Measurements from ENCODE around the gene GSTA4.
"Not testable (repeated sequence)": the region's sequence is repeated elsewhere in the genome, so short reads cannot be mapped to it uniquely, and the experiment has no call there.

The GSTA4 gene
- 0 to 6.2 (median 1.7) reads per million in 9 experiments for total RNA-seq

GRCh38 chr6:52995089-52995912 lies at the start of gene GSTA4:
Gene GSTA4 (minus strand): TSS chr6:52995284. CDS start chr6:52994243, 1,041 bp downstream.
- Mint-ChIP-seq H3K4me1 (ENCODE audit: low read depth in 2 of 2) (peaks cover 25 to 27% of the 10 kb centered on the region in 2 donors), H3K4me3 (peak within 1 kb of the TSS; percentile 81 to 90), H3K27ac (peak within 1 kb of the TSS; percentile 100), H3K36me3 (ENCODE audit: insufficient read depth) (peaks cover 27% of the 10 kb centered on the region)
- ATAC-seq (replicated peaks) (peak; percentile 92), DNase-seq (peak; percentile 84 to 90 (median 88))
- not testable (repeated sequence) for H3K27me3 Mint-ChIP-seq, H3K9me3 Mint-ChIP-seq

DNA sequence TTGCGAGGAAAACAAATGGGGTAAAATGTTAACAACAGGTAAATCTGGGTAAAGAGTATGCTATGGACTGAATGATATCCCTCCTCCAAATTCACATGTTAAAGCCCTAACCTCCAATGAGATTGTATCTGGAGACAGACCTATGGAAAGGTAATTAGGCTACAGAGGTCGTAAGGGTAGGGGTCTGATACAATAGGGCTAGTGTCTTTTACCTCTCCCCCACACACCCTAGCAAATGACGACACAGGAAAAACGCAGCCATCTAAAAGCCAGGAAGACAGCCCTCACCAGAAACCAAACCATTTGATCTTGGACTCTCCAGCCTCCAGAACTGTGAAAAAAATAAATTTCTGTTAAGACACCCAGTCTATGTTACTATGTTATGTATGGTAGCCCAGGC lies 49.5 kb upstream of the GSTA4 start:
- peaks cover 17 to 20% of the 10 kb centered on the region in 2 donors for H3K4me1 Mint-ChIP-seq (ENCODE audit: low read depth in 2 of 2)
- H3K36me3 Mint-ChIP-seq (ENCODE audit: insufficient read depth): peaks cover 5% of the 10 kb centered on the region
- H3K27me3 Mint-ChIP-seq: no peaks in the 10 kb centered on the region
- H3K27ac Mint-ChIP-seq: no peak overlapping the region
- ATAC-seq (replicated peaks): no peak
- no peak for DNase-seq
- H3K4me3 Mint-ChIP-seq: no peak overlapping the region
- H3K9me3 Mint-ChIP-seq: no peaks in the 10 kb centered on the region

- ATAC-seq (replicated peaks): no peak
- Mint-ChIP-seq H3K4me1 (ENCODE audit: low read depth in 2 of 2) (peaks cover 15 to 16% of the 10 kb centered on the region in 2 donors), H3K27me3 (no peaks in the 10 kb centered on the region), H3K27ac (no peak overlapping the region), H3K9me3 (no peaks in the 10 kb centered on the region), H3K36me3 (ENCODE audit: insufficient read depth) (peaks cover 9% of the 10 kb centered on the region), H3K4me3 (no peak overlapping the region)
- DNase-seq: no peak
Observed at GRCh38 chr6:53044071-53044470, 49.0 kb upstream of the GSTA4 start.

- peaks cover 11% of the 10 kb centered on the region in 2 donors for H3K4me1 Mint-ChIP-seq (ENCODE audit: low read depth in 2 of 2)
- ATAC-seq (replicated peaks): no peak
Observed at GRCh38 chr6:53043581-53043980, 48.5 kb upstream of the GSTA4 start.

GRCh38 chr6:53042112-53042511 lies 47.0 kb upstream of the GSTA4 start:
- no peak for DNase-seq

More at GRCh38 chr6:53043581-53043980, 48.5 kb upstream of the GSTA4 start:
- H3K4me3 Mint-ChIP-seq: no peak overlapping the region
- peaks cover 9% of the 10 kb centered on the region for H3K36me3 Mint-ChIP-seq (ENCODE audit: insufficient read depth)
- DNase-seq: no peak
- H3K27me3 Mint-ChIP-seq: no peaks in the 10 kb centered on the region
- no peak overlapping the region for H3K27ac Mint-ChIP-seq
- no peaks in the 10 kb centered on the region for H3K9me3 Mint-ChIP-seq

DNA sequence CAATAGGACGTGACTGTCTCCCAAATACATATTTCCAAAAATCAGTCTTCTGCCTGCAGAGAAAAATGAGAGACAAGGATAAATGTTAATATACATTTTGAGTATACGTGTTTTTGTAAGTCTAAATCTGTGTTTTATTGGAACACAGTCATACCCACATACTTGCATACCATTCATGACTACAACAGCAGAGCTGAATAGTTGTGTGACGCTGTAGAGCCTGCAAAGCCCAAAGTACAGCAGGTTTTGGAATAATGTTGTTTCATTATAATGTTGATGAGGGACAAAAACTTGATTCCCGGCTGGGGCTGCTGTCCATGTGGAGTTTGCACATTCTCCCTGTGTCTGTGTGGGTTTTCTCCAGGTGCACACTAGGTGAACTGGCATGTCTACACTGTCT lies 46.3 kb upstream of the GSTA4 start:
- Mint-ChIP-seq H3K27ac (no peak overlapping the region), H3K4me1 (ENCODE audit: low read depth in 2 of 2) (no peaks in the 10 kb centered on the region), H3K36me3 (ENCODE audit: insufficient read depth) (peaks cover 7% of the 10 kb centered on the region), H3K27me3 (no peaks in the 10 kb centered on the region), H3K4me3 (no peak overlapping the region), H3K9me3 (no peaks in the 10 kb centered on the region)
- ATAC-seq (replicated peaks) (no peak), DNase-seq (no peak)

More at GRCh38 chr6:53042112-53042511, 47.0 kb upstream of the GSTA4 start:
- Mint-ChIP-seq H3K4me1 (ENCODE audit: low read depth in 2 of 2) (no peaks in the 10 kb centered on the region), H3K4me3 (no peak overlapping the region), H3K9me3 (no peaks in the 10 kb centered on the region), H3K36me3 (ENCODE audit: insufficient read depth) (peaks cover 7% of the 10 kb centered on the region), H3K27ac (no peak overlapping the region), H3K27me3 (no peaks in the 10 kb centered on the region)
- ATAC-seq (replicated peaks): no peak

DNA sequence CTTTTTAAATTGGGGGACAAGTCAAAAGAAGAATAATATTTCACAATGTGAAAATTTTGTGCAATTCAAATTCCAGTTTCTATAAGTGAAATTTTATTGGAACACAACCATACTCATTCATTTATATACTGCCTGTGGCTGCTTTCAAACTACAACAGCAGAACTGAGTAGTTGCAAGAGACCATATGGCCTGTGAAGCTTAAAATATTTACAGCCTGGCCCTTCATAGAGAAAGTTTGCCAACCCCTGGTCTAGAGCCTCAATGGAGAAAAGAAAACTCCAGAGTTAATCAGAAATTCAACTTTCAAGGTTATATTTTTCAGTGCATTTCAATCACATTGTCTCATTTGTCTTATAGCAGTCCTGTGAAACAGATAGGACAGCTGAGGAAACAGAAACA lies 43.5 kb upstream of the GSTA4 start:
- Mint-ChIP-seq H3K4me1 (ENCODE audit: low read depth in 2 of 2) (no peaks in the 10 kb centered on the region), H3K36me3 (ENCODE audit: insufficient read depth) (peaks cover 10% of the 10 kb centered on the region), H3K9me3 (no peaks in the 10 kb centered on the region), H3K4me3 (no peak overlapping the region), H3K27me3 (no peaks in the 10 kb centered on the region), H3K27ac (no peak overlapping the region)
- no peak for DNase-seq
- no peak for ATAC-seq (replicated peaks)

- Mint-ChIP-seq H3K9me3 (no peaks in the 10 kb centered on the region), H3K36me3 (ENCODE audit: insufficient read depth) (peaks cover 10% of the 10 kb centered on the region), H3K4me3 (no peak overlapping the region), H3K27ac (no peak overlapping the region), H3K27me3 (no peaks in the 10 kb centered on the region), H3K4me1 (ENCODE audit: low read depth in 2 of 2) (no peaks in the 10 kb centered on the region)
- ATAC-seq (replicated peaks) (no peak), DNase-seq (no peak)
Observed at GRCh38 chr6:53038141-53038540, 43.1 kb upstream of the GSTA4 start.

DNA sequence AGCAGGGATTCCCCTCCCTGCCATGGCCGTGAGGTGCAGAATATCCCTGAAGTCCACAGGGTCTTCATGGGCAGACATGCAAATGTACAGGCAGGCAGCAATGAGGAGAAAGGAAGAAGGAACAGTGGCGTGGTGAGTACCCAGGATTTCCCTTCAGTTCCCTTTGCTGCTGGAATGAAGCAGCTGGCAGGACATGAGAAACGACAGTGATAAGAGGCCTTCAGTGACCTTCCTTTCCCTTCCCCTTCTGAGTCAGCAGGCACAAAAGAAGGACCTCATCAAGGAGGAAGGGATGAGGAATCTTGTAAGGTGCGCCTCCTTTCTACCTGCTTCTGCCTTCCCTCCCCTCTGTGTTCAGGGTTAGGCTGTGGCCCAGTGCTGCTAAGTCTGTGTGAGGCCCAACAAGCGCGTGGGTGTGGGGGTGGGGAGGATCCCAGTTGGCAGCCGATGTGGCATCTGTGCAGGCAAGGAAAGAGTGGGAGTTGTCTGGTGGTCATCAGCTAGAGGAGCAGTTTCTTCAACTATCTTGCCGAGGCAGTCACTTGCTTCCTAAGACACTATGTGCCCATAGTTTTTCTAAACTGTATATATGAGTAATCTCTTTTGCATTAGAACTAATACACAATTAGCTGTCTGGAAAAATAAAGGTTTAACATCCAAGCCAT lies 40.6 kb upstream of the GSTA4 start:
- Mint-ChIP-seq H3K4me1 (ENCODE audit: low read depth in 2 of 2) (no peaks in the 10 kb centered on the region), H3K4me3 (no peak overlapping the region), H3K36me3 (ENCODE audit: insufficient read depth) (peaks cover 26% of the 10 kb centered on the region), H3K27ac (no peak overlapping the region), H3K27me3 (no peaks in the 10 kb centered on the region), H3K9me3 (no peaks in the 10 kb centered on the region)
- ATAC-seq (replicated peaks) (no peak), DNase-seq (no peak)

DNA sequence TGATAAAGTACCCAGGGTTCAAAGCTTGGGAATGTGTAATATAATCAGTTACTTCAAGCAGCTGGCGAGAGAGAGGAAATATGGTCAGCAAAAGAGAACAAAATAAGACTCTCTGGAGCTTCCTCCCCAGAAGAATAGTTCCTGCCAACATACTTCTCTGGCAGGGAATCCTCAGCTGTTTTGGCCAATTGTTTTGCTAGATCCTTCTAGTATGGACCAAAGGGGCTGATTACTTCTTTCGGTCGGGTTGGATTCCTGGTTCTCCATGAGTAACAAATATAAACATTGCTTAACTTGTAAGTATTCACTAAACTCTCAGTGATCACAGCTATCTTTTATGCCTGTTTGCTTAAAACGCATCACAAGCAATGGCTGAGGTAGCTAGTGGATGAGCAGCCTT lies 38.7 kb upstream of the GSTA4 start:
- Mint-ChIP-seq H3K4me1 (ENCODE audit: low read depth in 2 of 2) (no peaks in the 10 kb centered on the region), H3K27me3 (no peaks in the 10 kb centered on the region), H3K27ac (peak overlapping the region in 1 of 2 donors; percentile 49), H3K36me3 (ENCODE audit: insufficient read depth) (peaks cover 19% of the 10 kb centered on the region), H3K9me3 (no peaks in the 10 kb centered on the region), H3K4me3 (no peak overlapping the region)
- DNase-seq (no peak), ATAC-seq (replicated peaks) (no peak)

DNA sequence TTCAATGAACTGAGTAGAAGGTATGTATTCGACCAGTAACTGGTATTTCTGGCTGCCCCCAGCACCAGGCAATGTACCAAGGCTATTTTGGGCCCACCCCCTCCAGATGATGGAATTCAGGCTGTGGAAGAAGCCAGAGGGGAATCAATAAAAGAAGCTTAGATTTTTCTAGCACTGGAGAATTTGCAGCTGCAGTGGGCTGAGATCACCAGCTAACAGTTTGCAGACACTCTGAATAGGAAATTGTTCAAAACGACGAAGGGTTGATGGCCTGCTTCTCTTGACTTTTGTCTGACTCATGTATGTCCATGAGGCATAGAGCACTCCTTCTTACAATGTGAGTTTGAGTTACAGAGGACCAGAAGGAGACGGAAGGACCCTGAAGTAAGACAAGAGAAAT lies 37.8 kb upstream of the GSTA4 start:
- no peak for DNase-seq

DNA sequence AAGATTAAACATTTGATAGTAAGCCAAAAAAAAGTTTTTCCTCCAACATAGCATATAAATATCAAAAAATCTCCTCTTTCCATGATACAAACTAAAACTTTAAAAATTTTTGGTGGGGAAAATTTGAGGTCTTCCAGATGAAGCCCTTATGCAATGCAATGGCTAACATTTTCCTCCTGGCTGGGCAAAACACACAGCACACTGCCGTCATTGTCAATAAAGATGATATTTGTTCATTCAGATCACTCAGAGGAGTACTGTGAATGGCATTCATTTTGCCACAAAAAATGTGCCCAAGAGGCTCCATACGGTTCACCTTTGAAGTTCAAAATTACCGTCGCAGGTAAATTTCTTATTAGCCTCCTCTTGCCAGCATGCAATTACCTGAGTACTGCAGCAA lies 36.2 kb upstream of the GSTA4 start:
- Mint-ChIP-seq H3K36me3 (ENCODE audit: insufficient read depth) (peaks cover 29% of the 10 kb centered on the region), H3K9me3 (no peaks in the 10 kb centered on the region)

More for the DNA sequence above, 37.8 kb upstream of the GSTA4 start:
- ATAC-seq (replicated peaks): no peak
- H3K4me1 Mint-ChIP-seq (ENCODE audit: low read depth in 2 of 2): no peaks in the 10 kb centered on the region
- peaks cover 22% of the 10 kb centered on the region for H3K36me3 Mint-ChIP-seq (ENCODE audit: insufficient read depth)
- H3K27me3 Mint-ChIP-seq: no peaks in the 10 kb centered on the region
- no peak overlapping the region for H3K4me3 Mint-ChIP-seq
- no peaks in the 10 kb centered on the region for H3K9me3 Mint-ChIP-seq
- H3K27ac Mint-ChIP-seq: peak overlapping the region in 1 of 2 donors; percentile 49

GRCh38 chr6:53029761-53030160 lies 34.7 kb upstream of the GSTA4 start:
- Mint-ChIP-seq H3K4me3 (no peak overlapping the region), H3K4me1 (ENCODE audit: low read depth in 2 of 2) (no peaks in the 10 kb centered on the region), H3K27ac (no peak overlapping the region), H3K36me3 (ENCODE audit: insufficient read depth) (peaks cover 29% of the 10 kb centered on the region), H3K9me3 (no peaks in the 10 kb centered on the region), H3K27me3 (no peaks in the 10 kb centered on the region)
- ATAC-seq (replicated peaks) (no peak), DNase-seq (no peak)

More for the DNA sequence above, 36.2 kb upstream of the GSTA4 start:
- Mint-ChIP-seq H3K4me3 (no peak overlapping the region), H3K27me3 (no peaks in the 10 kb centered on the region), H3K27ac (no peak overlapping the region), H3K4me1 (ENCODE audit: low read depth in 2 of 2) (no peaks in the 10 kb centered on the region)
- no peak for DNase-seq
- ATAC-seq (replicated peaks): no peak

DNA sequence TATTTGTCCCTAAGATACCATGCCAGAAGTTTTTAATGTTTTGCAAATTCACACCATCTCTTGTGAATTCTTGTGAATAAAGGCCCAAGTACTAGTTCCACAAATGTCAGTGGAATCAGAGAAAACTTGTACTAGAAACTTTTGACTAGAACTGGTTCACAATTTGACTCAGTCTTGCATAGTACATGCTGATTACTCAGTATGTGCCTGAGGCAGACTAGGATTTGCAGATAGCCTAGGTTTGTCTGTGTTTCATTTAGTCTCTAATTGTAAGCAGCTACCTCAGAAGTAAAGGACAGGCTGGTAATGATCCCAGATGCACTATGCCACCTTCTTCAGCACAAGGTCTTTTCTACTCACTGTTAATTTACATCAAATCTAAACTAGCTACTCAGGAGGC lies 34.2 kb upstream of the GSTA4 start:
- Mint-ChIP-seq H3K27me3 (no peaks in the 10 kb centered on the region), H3K4me1 (ENCODE audit: low read depth in 2 of 2) (no peaks in the 10 kb centered on the region), H3K27ac (no peak overlapping the region), H3K36me3 (ENCODE audit: insufficient read depth) (peaks cover 27% of the 10 kb centered on the region), H3K4me3 (no peak overlapping the region), H3K9me3 (no peaks in the 10 kb centered on the region)
- no peak for ATAC-seq (replicated peaks)
- DNase-seq: no peak

All from effector memory CD8-positive, alpha-beta T cell (primary cell).